OCI-LY1 (cell line): ENCODE measurements around the gene SYT5.

ENCODE experiments used
- EZH2 ChIP-seq: fragments of 200-600 bp; sonication (generic), shearing (Covaris generic); IDR thresholded peaks from 2 replicates; pipeline ENCODE4 v1.8.0; 2017; ENCODE audit warnings: borderline replicate concordance, mixed run types, mild to moderate bottlenecking, antibody characterized with exemption, low read length, moderate library complexity, mixed read lengths
- TF ChIP-seq, protein P1 (sequence below): fragments of 200-600 bp; sonication (generic), shearing (Covaris generic); IDR thresholded peaks from 2 replicates; pipeline ENCODE4 v1.5.1; 2017; ENCODE audit warnings: mild to moderate bottlenecking, antibody characterized with exemption, low read length, moderate library complexity, mixed read lengths

DNA sequence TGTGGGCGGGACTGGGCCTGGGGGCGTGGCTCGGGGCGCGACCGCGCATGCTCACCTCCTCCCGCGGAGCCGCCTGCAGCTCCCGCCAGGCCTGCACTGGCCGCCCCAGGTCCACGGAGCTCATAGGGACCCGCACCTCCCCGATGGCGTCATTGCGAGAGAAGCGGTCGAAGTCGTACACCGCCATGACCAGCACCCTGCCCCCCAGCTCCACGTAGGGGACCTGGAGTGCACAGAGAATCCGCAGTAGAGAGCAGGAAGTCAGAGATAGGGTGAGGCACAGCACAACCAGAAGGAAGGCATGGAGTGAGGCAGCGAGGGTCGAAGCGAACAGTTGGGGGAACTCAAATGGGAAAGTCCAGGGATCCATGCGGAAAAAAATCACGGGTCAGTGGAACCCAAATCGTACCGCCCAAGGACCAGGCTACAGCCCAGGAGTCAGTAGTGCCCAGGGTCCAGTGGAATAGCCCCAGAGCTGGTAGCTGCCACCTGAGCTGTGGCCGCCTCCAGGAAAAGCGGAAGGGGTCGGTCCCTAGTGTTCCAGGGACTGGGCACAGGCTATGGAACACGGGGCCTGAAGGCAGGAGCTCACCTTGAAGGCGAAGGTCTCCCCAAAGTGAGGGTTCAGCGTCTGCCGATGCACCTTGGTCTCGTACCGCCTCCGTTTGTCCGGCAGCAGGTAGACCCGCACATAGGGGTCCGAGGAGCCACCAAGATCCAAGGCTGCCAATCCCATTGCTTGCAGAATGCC, 4.8 kb downstream of the SYT5 start:
- TF ChIP-seq, protein P1, sequence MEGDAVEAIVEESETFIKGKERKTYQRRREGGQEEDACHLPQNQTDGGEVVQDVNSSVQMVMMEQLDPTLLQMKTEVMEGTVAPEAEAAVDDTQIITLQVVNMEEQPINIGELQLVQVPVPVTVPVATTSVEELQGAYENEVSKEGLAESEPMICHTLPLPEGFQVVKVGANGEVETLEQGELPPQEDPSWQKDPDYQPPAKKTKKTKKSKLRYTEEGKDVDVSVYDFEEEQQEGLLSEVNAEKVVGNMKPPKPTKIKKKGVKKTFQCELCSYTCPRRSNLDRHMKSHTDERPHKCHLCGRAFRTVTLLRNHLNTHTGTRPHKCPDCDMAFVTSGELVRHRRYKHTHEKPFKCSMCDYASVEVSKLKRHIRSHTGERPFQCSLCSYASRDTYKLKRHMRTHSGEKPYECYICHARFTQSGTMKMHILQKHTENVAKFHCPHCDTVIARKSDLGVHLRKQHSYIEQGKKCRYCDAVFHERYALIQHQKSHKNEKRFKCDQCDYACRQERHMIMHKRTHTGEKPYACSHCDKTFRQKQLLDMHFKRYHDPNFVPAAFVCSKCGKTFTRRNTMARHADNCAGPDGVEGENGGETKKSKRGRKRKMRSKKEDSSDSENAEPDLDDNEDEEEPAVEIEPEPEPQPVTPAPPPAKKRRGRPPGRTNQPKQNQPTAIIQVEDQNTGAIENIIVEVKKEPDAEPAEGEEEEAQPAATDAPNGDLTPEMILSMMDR: no peak
- TF ChIP-seq EZH2: no peak
